ENCODE results near the gene BAZ2B. TPM values are rescaled to one million over a fixed set of nuclear protein-coding genes. Genes with fewer than 3 reads are reported as not detected.

BAZ2B gene
- total and polyA plus RNA-seq, 9 of the 15 experiments (the other 6 are each of a cell fraction or from before 2014, with no cell fraction given): 7.5 to 38.6 (median 19.8) TPM

DNA sequence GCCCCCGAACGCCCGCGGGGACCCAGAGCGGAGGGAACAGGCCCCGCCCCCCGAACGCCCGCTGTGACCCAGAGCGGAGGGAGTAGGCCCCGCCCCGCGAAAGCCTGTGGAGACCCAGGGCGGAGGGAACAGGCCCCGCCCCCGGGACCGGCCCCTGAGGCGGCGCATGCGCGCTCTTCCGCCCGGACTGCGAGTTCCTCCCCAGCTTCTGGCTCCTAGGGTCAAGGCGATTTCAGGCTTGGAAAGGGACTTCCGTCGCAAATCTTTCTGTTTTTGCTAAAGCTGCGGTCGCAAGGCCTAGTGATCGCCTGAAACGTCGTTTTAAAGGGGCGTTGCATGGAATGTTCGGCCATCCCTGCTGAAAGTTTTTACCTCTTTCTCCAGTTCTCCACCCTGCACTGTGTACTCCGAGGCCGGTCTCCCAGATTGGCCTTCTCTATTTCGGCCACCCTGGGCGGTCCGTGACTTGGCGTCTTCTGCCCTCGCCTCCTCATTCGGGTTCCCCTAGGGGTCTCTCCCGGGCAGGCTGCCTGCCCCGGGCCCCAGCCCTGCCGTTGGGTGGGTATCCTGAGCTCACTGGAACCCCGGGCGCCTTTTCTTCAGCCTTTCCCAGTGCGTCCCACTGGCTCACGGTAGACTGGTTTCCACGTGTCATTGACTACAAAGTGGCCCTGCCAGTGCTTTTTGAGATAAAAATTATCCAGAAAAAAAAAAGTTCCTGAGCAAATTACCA is 329.5 kb downstream of the BAZ2B start (continued):
- TF ChIP-seq, protein P1, sequence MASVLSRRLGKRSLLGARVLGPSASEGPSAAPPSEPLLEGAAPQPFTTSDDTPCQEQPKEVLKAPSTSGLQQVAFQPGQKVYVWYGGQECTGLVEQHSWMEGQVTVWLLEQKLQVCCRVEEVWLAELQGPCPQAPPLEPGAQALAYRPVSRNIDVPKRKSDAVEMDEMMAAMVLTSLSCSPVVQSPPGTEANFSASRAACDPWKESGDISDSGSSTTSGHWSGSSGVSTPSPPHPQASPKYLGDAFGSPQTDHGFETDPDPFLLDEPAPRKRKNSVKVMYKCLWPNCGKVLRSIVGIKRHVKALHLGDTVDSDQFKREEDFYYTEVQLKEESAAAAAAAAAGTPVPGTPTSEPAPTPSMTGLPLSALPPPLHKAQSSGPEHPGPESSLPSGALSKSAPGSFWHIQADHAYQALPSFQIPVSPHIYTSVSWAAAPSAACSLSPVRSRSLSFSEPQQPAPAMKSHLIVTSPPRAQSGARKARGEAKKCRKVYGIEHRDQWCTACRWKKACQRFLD (CRISPR knock-in tag; IDR thresholded peaks at IDR 0.05): peak; percentile 72; the same call in 1 of the 2 replicates
- TF ChIP-seq, protein P2, sequence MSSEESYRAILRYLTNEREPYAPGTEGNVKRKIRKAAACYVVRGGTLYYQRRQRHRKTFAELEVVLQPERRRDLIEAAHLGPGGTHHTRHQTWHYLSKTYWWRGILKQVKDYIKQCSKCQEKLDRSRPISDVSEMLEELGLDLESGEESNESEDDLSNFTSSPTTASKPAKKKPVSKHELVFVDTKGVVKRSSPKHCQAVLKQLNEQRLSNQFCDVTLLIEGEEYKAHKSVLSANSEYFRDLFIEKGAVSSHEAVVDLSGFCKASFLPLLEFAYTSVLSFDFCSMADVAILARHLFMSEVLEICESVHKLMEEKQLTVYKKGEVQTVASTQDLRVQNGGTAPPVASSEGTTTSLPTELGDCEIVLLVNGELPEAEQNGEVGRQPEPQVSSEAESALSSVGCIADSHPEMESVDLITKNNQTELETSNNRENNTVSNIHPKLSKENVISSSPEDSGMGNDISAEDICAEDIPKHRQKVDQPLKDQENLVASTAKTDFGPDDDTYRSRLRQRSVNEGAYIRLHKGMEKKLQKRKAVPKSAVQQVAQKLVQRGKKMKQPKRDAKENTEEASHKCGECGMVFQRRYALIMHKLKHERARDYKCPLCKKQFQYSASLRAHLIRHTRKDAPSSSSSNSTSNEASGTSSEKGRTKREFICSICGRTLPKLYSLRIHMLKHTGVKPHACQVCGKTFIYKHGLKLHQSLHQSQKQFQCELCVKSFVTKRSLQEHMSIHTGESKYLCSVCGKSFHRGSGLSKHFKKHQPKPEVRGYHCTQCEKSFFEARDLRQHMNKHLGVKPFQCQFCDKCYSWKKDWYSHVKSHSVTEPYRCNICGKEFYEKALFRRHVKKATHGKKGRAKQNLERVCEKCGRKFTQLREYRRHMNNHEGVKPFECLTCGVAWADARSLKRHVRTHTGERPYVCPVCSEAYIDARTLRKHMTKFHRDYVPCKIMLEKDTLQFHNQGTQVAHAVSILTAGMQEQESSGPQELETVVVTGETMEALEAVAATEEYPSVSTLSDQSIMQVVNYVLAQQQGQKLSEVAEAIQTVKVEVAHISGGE (CRISPR knock-in tag; IDR thresholded peaks at IDR 0.05): peak in 1 of 3 experiments; percentile 21; a peak in 1 of 6 replicates
- 0 out of 4 replicates have a peak, but pooled peaks have one; percentile 37 to 40 for TF ChIP-seq ARNT (IDR thresholded peaks at IDR 0.05)
- TF ChIP-seq, protein P3, sequence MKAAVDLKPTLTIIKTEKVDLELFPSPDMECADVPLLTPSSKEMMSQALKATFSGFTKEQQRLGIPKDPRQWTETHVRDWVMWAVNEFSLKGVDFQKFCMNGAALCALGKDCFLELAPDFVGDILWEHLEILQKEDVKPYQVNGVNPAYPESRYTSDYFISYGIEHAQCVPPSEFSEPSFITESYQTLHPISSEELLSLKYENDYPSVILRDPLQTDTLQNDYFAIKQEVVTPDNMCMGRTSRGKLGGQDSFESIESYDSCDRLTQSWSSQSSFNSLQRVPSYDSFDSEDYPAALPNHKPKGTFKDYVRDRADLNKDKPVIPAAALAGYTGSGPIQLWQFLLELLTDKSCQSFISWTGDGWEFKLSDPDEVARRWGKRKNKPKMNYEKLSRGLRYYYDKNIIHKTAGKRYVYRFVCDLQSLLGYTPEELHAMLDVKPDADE (conservative IDR thresholded peaks at IDR 0.05; ENCODE audit: control insufficient read depth, low read depth, low read length): 0 out of 2 replicates have a peak, but pooled peaks have one; percentile 35
- no peak for TF ChIP-seq CTBP1 (IDR thresholded peaks at IDR 0.05; ENCODE audit: borderline replicate concordance)
- TF ChIP-seq CREB1 (IDR thresholded peaks at IDR 0.05): peak; percentile 72
- no peak for TF ChIP-seq CREB1 (CRISPR knock-in tag; IDR thresholded peaks at IDR 0.05)
- TF ChIP-seq GATA2 (CRISPR knock-in tag; IDR thresholded peaks at IDR 0.05): no peak
- TF ChIP-seq MTA1 (IDR thresholded peaks at IDR 0.05; ENCODE audit: borderline replicate concordance): peak; percentile 68
- peak; percentile 98 for TF ChIP-seq CXXC5 (CRISPR knock-in tag; IDR thresholded peaks at IDR 0.05)

Measured in K562 (cell line).